GM23338 (cell line): Measurements from ENCODE around the gene SCAPER. TPM values are rescaled to one million over a fixed set of nuclear protein-coding genes. Genes with fewer than 3 reads are reported as not detected.

Experiments used
- ATAC-seq: fragments of 200-7000 bp; cut with Tn5 transposase; 3 replicates; pipeline ENCODE4 v1.9.1; 2020
- DNase-seq: peaks from one replicate; pipeline ENCODE4 v3.0.0-alpha.2; 2015; ENCODE audit warnings: low spot score
- H2AFZ ChIP-seq: fragments of 200-600 bp; sonication (generic); 2 replicates; pipeline ENCODE4 v1.8.0; 2016; ENCODE audit warnings: antibody characterized with exemption, mild to moderate bottlenecking, moderate library complexity
- H3F3A ChIP-seq: fragments of 200-600 bp; sonication (generic); replicated peaks from 2 replicates; pipeline ENCODE4 v1.8.0; 2017; ENCODE audit warnings: antibody characterized with exemption, mixed run types, low read depth
- H3K27ac ChIP-seq: fragments of 200-600 bp; sonication (generic); 2 replicates; pipeline ENCODE4 v1.6.1; 2016; ENCODE audit warnings: low read depth
- H3K27me3 ChIP-seq: fragments of 200-600 bp; sonication (generic); 2 replicates; pipeline ENCODE4 v1.8.0; 2016; ENCODE audit warnings: mild to moderate bottlenecking, mixed run types, moderate library complexity; ENCODE audit not compliant: insufficient read depth
- H3K36me3 ChIP-seq: fragments of 200-600 bp; sonication (generic); 2 replicates; pipeline ENCODE4 v1.8.0; 2016; ENCODE audit warnings: mild to moderate bottlenecking; ENCODE audit not compliant: insufficient read depth
- H3K4me1 ChIP-seq: fragments of 200-600 bp; sonication (generic); 2 replicates; pipeline ENCODE4 v1.8.0; 2016; ENCODE audit warnings: mild to moderate bottlenecking, moderate library complexity; ENCODE audit not compliant: insufficient read depth
- H3K4me2 ChIP-seq: fragments of 200-600 bp; sonication (generic); 2 replicates; pipeline ENCODE4 v1.7.1; 2017; ENCODE audit warnings: mixed run types
- H3K4me3 ChIP-seq: fragments of 200-600 bp; sonication (generic); 2 replicates; pipeline ENCODE4 v1.6.1; 2016; ENCODE audit warnings: mixed run types
- H3K79me2 ChIP-seq: fragments of 200-600 bp; sonication (generic); replicated peaks from 2 replicates; pipeline ENCODE4 v1.8.0; 2017; ENCODE audit warnings: mild to moderate bottlenecking; ENCODE audit not compliant: insufficient read depth
- H3K9me2 ChIP-seq: fragments of 200-600 bp; sonication (generic); 2 replicates; pipeline ENCODE4 v1.8.0; 2017; ENCODE audit not compliant: insufficient read depth
- H4K20me1 ChIP-seq: fragments of 200-600 bp; sonication (generic); replicated peaks from 2 replicates; pipeline ENCODE4 v1.8.0; 2017; ENCODE audit warnings: mild to moderate bottlenecking; ENCODE audit not compliant: insufficient read depth
- H3K27ac Mint-ChIP-seq: 2 replicates; pipeline ENCODE4 v1.8.0; 2020; ENCODE audit warnings: inconsistent platforms, mild to moderate bottlenecking, moderate library complexity, mixed read lengths
- H3K27me3 Mint-ChIP-seq: 3 replicates; pipeline ENCODE4 v1.8.0; 2022; ENCODE audit warnings: low read depth, mild to moderate bottlenecking, moderate library complexity, mixed read lengths, inconsistent platforms; ENCODE audit not compliant: insufficient read depth, poor library complexity
- H3K36me3 Mint-ChIP-seq: 3 replicates; pipeline ENCODE4 v1.8.0; 2021; ENCODE audit warnings: low read depth, mild to moderate bottlenecking, inconsistent platforms, moderate library complexity, mixed read lengths
- H3K4me1 Mint-ChIP-seq: 3 replicates; pipeline ENCODE4 v1.8.0; 2020; ENCODE audit warnings: mild to moderate bottlenecking, inconsistent platforms, mixed read lengths
- H3K4me3 Mint-ChIP-seq: 3 replicates; pipeline ENCODE4 v1.8.0; 2021; ENCODE audit warnings: moderate library complexity, mild to moderate bottlenecking, inconsistent platforms, mixed read lengths
- H3K9me3 Mint-ChIP-seq: 3 replicates; pipeline ENCODE4 v1.8.0; 2020; ENCODE audit warnings: moderate library complexity, mild to moderate bottlenecking, inconsistent platforms, mixed read lengths
- CREB1 ChIP-seq: fragments of 250-450 bp; sonication (Bioruptor Pico); IDR thresholded peaks from 2 replicates; pipeline ENCODE4 v1.5.0; 2020; ENCODE audit warnings: low read depth, mild to moderate bottlenecking, moderate library complexity
- EZH2 ChIP-seq: fragments of 200-600 bp; sonication (generic); IDR thresholded peaks from one replicate; pipeline ENCODE4 v1.8.0; 2017; ENCODE audit warnings: antibody characterized with exemption, mild to moderate bottlenecking, low read depth; ENCODE audit not compliant: unreplicated experiment
- EZH2phosphoT487 ChIP-seq: fragments of 200-600 bp; sonication (generic); IDR thresholded peaks from one replicate; pipeline ENCODE4 v1.8.1; 2018; ENCODE audit warnings: antibody characterized with exemption; ENCODE audit not compliant: unreplicated experiment
- JUNB ChIP-seq: IDR thresholded peaks from one replicate; pipeline ENCODE4 v1.6.1; 2016; ENCODE audit warnings: antibody characterized with exemption; ENCODE audit not compliant: unreplicated experiment
- NANOG ChIP-seq: IDR thresholded peaks from 2 replicates; pipeline ENCODE4 v1.6.1; 2016; ENCODE audit warnings: antibody characterized with exemption, borderline replicate concordance
- POLR2AphosphoS5 ChIP-seq: IDR thresholded peaks from 2 replicates; pipeline ENCODE4 v1.6.1; 2016; ENCODE audit warnings: antibody characterized with exemption, low read depth
- STAT1 ChIP-seq: IDR thresholded peaks from one replicate; pipeline ENCODE4 v1.6.1; 2016; ENCODE audit warnings: antibody characterized with exemption; ENCODE audit not compliant: unreplicated experiment
- ZNF114 ChIP-seq: fragments of 250-450 bp; sonication (Bioruptor Pico); IDR thresholded peaks from 2 replicates; pipeline ENCODE4 v1.5.0; 2020; ENCODE audit warnings: mild to moderate bottlenecking, moderate library complexity
- ZNF331 ChIP-seq: fragments of 250-450 bp; sonication (Bioruptor Pico); IDR thresholded peaks from 2 replicates; pipeline ENCODE4 v1.5.0; 2020; ENCODE audit warnings: low read depth, mild to moderate bottlenecking, moderate library complexity
- polyA plus RNA-seq: library from polyadenylated mRNA; unstranded; fragments of >200 nt; fragmentation: Nextera tagmentation; extraction: Ambion mirVana; gene quantifications from 2 replicates; pipeline ENCODE4 v1.2.1, GENCODE V29; 2016
- total RNA-seq: library from RNA; depleted of rRNA; stranded (reverse); fragments of >200 nt; shearing (Covaris generic); gene quantifications from 2 replicates; pipeline ENCODE4 v1.2.3, GENCODE V29; 2014
- TF ChIP-seq, protein P1 (sequence below): fragments of 250-450 bp; sonication (Bioruptor Pico); IDR thresholded peaks from 2 replicates; pipeline ENCODE4 v1.5.0; 2020; ENCODE audit warnings: mild to moderate bottlenecking, moderate library complexity
- TF ChIP-seq, protein P2 (sequence below): IDR thresholded peaks from 2 replicates; pipeline ENCODE4 v1.6.1; 2016; ENCODE audit warnings: antibody characterized with exemption
- TF ChIP-seq, protein P3 (sequence below), 2 experiments: fragments of 200-600 bp in 1 of 2; sonication (generic) in 1 of 2; conservative IDR thresholded peaks; 2 replicates each; pipeline versions ENCODE4 v1.5.1 to v1.6.1; 2016 to 2017; ENCODE audit warnings: antibody characterized with exemption in 2 of 2, low read depth in 2 of 2, mild to moderate bottlenecking in 2 of 2, moderate library complexity in 1 of 2
- TF ChIP-seq, protein P4 (sequence below): IDR thresholded peaks from one replicate; pipeline ENCODE4 v1.6.1; 2018; ENCODE audit warnings: antibody characterized with exemption; ENCODE audit not compliant: unreplicated experiment

Gene SCAPER
- total and polyA plus RNA-seq, 2 experiments from 2014 or later: 9.1 to 17.6 TPM

DNA sequence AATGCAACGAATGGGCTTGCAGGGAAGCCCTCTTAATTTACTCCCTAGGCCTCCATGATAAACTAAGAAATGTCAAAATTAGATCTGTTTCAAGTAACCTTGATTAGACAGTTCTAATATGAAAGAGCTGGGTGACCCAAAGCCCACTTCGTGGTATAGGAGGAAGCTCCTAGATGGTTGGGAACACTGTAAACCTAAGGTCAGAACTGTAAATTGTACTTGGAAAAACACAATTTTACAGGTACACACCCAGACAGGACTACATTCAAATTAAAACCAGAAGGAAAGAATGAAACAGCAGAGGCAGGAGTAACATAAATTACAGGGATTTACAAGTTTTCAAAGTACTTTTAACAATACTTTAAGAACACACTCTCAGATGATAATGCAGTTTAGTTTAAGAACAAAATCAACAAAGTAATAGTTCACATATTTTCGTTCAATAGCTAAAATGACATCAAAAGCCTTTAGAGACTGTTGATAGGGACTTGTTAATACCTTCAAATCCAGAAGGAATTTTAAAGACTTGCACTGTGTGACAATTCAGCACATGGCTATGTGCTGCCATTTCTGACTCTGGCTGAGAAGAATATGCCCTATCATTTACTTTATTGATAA, 550.2 kb downstream of the SCAPER start:
- TF ChIP-seq EZH2: no peak
- no peak for TF ChIP-seq JUNB
- TF ChIP-seq, protein P1, sequence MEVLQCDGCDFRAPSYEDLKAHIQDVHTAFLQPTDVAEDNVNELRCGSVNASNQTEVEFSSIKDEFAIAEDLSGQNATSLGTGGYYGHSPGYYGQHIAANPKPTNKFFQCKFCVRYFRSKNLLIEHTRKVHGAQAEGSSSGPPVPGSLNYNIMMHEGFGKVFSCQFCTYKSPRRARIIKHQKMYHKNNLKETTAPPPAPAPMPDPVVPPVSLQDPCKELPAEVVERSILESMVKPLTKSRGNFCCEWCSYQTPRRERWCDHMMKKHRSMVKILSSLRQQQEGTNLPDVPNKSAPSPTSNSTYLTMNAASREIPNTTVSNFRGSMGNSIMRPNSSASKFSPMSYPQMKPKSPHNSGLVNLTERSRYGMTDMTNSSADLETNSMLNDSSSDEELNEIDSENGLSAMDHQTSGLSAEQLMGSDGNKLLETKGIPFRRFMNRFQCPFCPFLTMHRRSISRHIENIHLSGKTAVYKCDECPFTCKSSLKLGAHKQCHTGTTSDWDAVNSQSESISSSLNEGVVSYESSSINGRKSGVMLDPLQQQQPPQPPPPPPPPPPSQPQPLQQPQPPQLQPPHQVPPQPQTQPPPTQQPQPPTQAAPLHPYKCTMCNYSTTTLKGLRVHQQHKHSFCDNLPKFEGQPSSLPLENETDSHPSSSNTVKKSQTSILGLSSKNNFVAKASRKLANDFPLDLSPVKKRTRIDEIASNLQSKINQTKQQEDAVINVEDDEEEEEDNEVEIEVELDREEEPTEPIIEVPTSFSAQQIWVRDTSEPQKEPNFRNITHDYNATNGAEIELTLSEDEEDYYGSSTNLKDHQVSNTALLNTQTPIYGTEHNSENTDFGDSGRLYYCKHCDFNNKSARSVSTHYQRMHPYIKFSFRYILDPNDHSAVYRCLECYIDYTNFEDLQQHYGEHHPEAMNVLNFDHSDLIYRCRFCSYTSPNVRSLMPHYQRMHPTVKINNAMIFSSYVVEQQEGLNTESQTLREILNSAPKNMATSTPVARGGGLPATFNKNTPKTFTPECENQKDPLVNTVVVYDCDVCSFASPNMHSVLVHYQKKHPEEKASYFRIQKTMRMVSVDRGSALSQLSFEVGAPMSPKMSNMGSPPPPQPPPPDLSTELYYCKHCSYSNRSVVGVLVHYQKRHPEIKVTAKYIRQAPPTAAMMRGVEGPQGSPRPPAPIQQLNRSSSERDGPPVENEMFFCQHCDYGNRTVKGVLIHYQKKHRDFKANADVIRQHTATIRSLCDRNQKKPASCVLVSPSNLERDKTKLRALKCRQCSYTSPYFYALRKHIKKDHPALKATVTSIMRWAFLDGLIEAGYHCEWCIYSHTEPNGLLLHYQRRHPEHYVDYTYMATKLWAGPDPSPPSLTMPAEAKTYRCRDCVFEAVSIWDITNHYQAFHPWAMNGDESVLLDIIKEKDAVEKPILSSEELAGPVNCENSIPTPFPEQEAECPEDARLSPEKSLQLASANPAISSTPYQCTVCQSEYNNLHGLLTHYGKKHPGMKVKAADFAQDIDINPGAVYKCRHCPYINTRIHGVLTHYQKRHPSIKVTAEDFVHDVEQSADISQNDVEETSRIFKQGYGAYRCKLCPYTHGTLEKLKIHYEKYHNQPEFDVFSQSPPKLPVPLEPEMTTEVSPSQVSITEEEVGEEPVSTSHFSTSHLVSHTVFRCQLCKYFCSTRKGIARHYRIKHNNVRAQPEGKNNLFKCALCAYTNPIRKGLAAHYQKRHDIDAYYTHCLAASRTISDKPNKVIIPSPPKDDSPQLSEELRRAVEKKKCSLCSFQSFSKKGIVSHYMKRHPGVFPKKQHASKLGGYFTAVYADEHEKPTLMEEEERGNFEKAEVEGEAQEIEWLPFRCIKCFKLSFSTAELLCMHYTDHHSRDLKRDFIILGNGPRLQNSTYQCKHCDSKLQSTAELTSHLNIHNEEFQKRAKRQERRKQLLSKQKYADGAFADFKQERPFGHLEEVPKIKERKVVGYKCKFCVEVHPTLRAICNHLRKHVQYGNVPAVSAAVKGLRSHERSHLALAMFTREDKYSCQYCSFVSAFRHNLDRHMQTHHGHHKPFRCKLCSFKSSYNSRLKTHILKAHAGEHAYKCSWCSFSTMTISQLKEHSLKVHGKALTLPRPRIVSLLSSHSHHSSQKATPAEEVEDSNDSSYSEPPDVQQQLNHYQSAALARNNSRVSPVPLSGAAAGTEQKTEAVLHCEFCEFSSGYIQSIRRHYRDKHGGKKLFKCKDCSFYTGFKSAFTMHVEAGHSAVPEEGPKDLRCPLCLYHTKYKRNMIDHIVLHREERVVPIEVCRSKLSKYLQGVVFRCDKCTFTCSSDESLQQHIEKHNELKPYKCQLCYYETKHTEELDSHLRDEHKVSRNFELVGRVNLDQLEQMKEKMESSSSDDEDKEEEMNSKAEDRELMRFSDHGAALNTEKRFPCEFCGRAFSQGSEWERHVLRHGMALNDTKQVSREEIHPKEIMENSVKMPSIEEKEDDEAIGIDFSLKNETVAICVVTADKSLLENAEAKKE (CRISPR knock-in tag): no peak
- TF ChIP-seq, protein P2, sequence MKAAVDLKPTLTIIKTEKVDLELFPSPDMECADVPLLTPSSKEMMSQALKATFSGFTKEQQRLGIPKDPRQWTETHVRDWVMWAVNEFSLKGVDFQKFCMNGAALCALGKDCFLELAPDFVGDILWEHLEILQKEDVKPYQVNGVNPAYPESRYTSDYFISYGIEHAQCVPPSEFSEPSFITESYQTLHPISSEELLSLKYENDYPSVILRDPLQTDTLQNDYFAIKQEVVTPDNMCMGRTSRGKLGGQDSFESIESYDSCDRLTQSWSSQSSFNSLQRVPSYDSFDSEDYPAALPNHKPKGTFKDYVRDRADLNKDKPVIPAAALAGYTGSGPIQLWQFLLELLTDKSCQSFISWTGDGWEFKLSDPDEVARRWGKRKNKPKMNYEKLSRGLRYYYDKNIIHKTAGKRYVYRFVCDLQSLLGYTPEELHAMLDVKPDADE: no peak
- no peak for TF ChIP-seq NANOG
- no peak for TF ChIP-seq CREB1 (CRISPR knock-in tag)
- TF ChIP-seq, protein P3, sequence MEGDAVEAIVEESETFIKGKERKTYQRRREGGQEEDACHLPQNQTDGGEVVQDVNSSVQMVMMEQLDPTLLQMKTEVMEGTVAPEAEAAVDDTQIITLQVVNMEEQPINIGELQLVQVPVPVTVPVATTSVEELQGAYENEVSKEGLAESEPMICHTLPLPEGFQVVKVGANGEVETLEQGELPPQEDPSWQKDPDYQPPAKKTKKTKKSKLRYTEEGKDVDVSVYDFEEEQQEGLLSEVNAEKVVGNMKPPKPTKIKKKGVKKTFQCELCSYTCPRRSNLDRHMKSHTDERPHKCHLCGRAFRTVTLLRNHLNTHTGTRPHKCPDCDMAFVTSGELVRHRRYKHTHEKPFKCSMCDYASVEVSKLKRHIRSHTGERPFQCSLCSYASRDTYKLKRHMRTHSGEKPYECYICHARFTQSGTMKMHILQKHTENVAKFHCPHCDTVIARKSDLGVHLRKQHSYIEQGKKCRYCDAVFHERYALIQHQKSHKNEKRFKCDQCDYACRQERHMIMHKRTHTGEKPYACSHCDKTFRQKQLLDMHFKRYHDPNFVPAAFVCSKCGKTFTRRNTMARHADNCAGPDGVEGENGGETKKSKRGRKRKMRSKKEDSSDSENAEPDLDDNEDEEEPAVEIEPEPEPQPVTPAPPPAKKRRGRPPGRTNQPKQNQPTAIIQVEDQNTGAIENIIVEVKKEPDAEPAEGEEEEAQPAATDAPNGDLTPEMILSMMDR (conservative IDR thresholded peaks at IDR 0.05; ENCODE audit: low read depth in 2 of 2): no peak
- TF ChIP-seq POLR2AphosphoS5: no peak
- TF ChIP-seq ZNF331 (CRISPR knock-in tag): no peak
- TF ChIP-seq STAT1: no peak
- TF ChIP-seq ZNF114 (CRISPR knock-in tag): no peak
- TF ChIP-seq, protein P4, sequence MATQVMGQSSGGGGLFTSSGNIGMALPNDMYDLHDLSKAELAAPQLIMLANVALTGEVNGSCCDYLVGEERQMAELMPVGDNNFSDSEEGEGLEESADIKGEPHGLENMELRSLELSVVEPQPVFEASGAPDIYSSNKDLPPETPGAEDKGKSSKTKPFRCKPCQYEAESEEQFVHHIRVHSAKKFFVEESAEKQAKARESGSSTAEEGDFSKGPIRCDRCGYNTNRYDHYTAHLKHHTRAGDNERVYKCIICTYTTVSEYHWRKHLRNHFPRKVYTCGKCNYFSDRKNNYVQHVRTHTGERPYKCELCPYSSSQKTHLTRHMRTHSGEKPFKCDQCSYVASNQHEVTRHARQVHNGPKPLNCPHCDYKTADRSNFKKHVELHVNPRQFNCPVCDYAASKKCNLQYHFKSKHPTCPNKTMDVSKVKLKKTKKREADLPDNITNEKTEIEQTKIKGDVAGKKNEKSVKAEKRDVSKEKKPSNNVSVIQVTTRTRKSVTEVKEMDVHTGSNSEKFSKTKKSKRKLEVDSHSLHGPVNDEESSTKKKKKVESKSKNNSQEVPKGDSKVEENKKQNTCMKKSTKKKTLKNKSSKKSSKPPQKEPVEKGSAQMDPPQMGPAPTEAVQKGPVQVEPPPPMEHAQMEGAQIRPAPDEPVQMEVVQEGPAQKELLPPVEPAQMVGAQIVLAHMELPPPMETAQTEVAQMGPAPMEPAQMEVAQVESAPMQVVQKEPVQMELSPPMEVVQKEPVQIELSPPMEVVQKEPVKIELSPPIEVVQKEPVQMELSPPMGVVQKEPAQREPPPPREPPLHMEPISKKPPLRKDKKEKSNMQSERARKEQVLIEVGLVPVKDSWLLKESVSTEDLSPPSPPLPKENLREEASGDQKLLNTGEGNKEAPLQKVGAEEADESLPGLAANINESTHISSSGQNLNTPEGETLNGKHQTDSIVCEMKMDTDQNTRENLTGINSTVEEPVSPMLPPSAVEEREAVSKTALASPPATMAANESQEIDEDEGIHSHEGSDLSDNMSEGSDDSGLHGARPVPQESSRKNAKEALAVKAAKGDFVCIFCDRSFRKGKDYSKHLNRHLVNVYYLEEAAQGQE: no peak
- TF ChIP-seq EZH2phosphoT487: no peak
- Histone ChIP-seq H3K36me3 (no peaks in the 10 kb centered on the region), H3K9me2 (peaks cover 7% of the 10 kb centered on the region; the same call in 1 of the 2 replicates), H2AFZ (no peak overlapping the region), H3K27me3 (peaks cover 11% of the 10 kb centered on the region), H3K4me1 (no peaks in the 10 kb centered on the region), H3K27ac (no peak overlapping the region), H3K4me2 (no peak overlapping the region), H3K79me2 (no peaks in the 10 kb centered on the region), H3F3A (no peaks in the 10 kb centered on the region), H4K20me1 (0 out of 2 replicates have a peak, but pooled peaks cover 3% of the 10 kb centered on the region), H3K4me3 (no peak overlapping the region)
- H3K36me3 Mint-ChIP-seq: no peaks in the 10 kb centered on the region
- ATAC-seq (no peak), DNase-seq (no peak)
- H3K4me1 Mint-ChIP-seq: no peaks in the 10 kb centered on the region
- H3K4me3 Mint-ChIP-seq: no peak overlapping the region
- no peak overlapping the region for H3K27ac Mint-ChIP-seq
- no peaks in the 10 kb centered on the region for H3K9me3 Mint-ChIP-seq
- H3K27me3 Mint-ChIP-seq: peaks cover 5% of the 10 kb centered on the region
